HuH-7.5 (cell line): ENCODE results near the gene NPIPB13.
"Not testable (repeated sequence)": the region's sequence is repeated elsewhere in the genome, so short reads cannot be mapped to it uniquely, and the experiment has no call there.

Source experiments
- DNase-seq: peaks from one replicate; pipeline ENCODE4 v3.0.0; 2011; ENCODE audit warnings: low spot score

The NPIPB13 gene

DNA sequence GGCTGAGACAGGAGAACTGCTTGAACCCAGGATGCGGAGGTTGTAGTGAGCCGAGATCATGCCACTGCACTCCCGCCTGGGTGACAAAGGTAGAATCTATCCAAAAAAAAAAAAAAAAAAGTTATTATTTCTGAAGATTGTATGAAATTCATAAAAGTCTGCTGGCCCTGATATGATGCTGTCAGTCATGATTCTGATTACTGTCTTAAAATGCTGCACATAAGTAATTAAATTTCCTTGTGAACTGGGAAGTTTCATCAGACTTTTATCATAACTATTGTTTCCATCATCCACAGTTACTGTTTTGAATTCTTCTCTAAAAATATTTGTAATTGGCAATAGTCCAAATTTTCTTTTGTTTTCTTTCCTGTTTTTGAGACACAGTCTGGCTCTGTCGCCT lies at the start of gene NPIPB13:
Gene NPIPB13, minus strand, starts transcription at position 101 of the 400 bp plus-strand sequence. CDS start 2,906 bp downstream, outside the sequence.
- DNase-seq: not testable (repeated sequence)

DNA sequence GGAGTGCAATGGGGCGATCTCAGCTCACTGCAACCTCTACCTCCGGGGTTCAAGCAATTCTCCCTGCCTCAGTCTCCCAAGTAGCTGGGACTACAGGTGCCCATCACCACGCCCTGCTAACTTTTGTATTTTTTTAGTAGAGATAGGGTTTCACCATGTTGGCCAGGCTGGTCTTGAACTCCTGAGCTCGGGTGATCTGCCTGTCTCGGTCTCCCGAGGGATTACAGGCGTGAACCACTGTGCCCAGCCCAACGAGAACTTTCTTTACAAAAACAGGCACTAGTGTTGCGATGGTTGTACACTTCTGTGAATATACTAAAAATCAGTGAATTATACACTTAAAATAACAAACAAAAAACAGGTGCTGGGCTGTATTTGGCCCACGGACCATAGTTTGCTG lies 34.1 kb upstream of the NPIPB13 start:
- DNase-seq: not testable (repeated sequence)

DNA sequence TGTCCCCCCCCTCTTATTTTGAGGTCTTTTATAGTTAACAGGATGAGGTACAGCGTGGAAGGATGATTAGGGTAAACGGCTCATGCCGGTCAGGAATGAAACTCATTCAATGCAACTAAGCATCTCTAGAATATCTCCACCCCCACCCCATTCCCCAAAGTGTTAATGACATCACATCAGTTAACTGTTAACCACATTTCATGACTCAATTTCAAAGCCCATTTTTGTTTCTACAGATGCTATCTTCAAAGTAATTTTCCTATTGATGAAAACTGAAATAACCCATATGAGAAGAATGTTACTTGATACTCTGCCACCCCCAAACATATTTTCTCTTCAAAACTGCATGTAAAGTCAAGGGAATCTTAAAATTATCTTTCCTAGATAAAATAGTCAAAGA lies 30.2 kb upstream of the NPIPB13 start:
- not testable (repeated sequence) for DNase-seq

DNA sequence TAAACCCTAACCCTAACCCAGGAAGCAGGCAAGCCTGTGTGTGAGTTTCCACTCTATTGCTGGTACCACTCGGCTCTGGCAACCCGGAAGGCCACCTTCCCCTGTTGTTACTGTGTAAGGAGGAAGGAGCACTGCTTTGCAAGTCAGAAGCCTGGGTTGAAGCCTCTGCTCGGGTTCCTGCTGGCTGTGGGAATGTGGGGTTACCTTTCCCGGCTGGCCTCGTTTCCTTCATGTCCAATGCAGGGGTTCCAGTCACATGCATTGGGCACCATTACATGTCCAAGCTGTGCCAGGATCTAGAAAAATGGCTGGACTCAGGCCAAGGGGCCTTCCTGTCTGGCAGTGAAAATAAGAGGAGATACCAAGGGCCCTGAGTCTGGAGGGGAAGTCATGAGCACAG lies 31.2 kb downstream of the NPIPB13 start:
- not testable (repeated sequence) for DNase-seq

DNA sequence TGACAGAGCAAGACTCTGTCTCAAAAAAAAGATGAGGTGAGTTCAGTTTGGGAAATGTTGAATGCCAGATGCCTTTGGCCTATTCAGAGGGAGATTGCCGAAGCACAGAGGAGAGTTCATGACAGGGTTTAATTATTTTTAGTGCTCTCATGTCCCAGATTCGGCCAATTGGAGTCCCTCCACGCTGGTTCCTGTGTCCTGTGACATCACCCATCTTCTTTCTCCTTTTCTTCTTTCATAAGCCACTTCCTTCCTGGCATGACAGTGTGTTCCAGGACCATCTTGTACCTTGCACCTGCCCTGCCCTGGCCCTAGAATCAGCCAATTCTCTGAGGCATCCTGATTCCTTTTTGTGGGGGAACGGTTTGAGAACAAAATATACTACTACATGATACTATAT lies 36.9 kb downstream of the NPIPB13 start:
- not testable (repeated sequence) for DNase-seq

DNA sequence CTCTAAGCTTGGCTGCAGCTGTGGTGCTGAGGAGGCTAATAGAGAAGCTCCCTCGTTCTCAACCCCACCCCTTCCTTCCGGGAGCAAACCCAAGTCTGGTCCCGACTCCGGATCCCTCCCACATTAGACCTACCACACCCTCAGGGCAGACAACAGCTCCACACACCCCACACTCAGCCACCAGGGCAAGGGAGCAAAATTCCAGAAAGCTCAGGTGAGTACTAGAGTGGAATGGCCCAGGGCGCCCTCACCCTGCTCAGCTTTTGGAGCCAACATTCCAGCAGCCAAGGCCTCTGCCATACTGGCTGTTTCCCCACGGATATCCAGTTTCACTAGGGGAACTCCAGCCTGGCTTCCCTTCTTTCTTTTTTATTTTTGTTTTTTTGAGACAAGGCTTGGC lies 39.2 kb downstream of the NPIPB13 start:
- DNase-seq: not testable (repeated sequence)

DNA sequence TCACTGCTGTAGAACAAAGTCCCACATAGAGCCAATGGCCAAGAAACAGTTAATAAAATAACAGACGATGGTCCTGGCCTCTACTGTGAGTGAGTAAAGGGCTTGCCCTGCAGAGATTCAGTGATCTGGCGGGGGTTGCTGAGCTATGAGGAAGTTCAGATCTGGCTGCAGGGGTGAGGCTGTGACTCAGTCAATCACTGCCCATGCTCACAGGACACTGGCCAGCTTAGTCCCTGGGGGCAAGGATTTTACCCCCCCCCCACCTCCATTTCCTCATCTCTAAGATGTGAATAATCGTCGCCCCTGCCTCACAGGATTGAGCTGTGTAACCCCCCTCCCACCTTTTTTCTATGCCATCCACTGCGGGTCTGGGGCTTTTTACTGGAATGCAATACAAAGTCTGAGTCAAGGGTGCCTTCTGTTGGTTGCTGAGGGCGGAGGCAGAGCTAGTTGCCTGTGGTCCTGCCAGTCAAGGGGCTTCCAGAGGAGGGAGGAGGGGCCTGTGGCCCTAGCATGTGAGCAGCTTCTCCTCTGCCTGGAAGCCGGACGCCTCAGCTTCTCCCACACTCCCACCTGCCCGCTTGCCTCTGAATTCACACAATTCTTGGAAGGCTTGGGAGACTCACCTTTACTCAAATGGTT lies 41.1 kb downstream of the NPIPB13 start:
- DNase-seq: not testable (repeated sequence)

DNA sequence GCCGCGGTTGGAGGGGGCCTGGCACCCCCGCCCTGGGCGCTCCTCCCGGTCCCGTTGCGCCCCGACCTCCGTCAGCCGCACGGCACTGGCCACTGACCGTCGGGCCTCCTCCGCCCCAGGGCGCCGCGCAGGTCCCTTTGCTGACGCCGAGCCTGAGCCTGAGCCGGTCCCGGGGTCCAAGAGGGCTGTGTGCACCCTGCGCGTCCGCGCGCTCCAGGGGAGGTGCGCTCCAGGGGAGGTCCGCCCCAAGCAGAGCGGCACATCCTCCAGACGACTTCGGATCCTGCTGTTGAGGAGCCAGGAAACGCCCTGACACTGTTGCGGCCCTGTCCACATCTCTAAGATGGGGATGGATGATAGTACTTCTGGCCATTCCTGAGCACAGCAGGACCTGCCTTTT lies 42.0 kb downstream of the NPIPB13 start:
- not testable (repeated sequence) for DNase-seq

DNA sequence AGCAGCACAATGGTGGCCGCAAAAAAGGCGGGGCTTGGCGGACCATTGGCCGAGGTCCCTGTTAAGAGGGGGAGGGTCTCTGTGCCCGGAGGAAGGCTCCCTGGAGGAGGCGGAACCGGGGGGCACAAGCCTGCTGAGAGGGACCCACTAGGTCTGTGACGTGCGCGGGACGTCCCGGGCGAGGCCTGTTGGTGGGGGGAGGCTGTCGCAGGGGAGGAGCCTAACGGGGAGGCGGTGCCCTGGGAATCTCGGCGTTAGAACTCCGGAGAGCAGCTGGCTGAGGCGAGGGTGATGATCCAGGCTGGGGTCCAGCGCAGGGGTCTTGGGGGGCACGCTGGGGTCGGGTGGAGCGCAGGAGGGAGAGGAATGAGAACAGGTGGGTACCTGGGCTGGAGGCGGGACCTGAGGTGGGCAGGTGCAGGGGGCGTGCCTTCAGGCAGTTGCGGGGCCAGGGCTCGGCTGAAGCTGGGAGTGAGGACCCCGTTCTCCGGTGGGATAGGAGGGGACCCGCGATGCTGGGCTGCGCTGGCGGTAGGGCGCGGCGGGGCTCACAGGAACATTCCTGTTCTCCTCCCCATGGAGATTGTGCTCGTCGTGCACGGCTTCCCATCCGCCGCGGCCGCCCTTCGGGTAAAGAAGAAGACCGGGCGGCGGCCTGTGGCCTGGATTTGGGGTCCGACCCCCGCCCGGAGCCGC lies 42.6 kb downstream of the NPIPB13 start:
- not testable (repeated sequence) for DNase-seq

DNA sequence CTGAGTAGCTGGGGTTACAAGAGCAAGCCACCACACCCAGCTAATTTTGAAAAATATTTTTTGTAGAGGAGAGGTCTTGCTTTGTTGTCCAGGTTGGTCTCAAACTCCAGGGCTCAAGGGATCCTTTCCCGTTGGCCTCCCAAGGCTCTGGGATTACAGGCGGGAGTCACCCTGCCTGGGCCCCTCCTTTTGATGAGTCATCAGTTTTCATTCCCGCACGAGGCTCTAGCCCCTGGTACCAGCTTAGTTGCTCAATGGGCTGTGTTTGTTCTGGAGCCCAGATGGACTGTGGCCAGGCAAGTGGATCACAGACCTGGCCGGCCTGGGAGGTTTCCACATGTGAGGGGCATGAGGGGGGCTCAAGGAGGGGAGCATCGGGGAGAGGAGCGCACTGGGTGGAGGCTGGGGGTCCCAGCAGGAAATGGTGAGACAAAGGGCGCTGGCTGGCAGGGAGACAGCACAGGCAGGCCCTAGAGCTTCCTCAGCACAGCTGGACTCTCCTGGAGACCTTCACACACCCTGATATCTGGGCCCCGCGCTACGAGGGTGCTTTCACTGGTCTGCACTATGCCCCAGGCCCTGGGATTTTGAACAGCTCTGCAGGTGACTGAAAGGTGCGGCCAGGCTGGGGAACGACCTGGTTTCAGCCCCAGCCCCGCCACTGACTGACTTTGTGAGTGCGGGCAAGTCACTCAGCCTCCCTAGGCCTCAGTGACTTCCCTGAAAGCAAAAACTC lies 48.5 kb downstream of the NPIPB13 start:
- not testable (repeated sequence) for DNase-seq

DNA sequence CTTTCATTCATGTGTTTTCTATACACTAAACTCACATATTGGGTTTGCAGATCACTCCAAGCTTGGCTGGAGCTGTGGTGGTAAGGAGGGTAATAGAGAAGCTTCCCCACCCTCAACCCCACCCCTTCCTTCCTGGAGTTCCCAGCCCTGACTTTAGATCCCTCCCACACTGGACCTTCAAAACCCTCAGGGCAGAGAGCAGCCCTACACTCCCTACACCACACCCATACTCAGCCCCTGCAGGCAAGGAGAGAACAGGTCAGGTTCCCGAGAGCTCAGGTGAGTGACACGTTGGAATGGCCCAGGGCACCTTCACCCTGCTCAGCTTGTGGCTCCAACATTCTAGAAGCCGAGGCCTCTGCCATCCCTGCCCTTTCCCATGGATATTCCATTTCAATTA lies 49.2 kb downstream of the NPIPB13 start, which contains the start of gene SULT1A3:
Gene SULT1A3, plus strand, starts transcription at position 207 of the 400 bp plus-strand sequence. CDS start 1,474 bp downstream, outside the sequence.
- not testable (repeated sequence) for DNase-seq
